ENCODE measurements around the gene CCSER2.

CCSER2 gene

GRCh38 chr10:84308021-84308420 is 20.4 kb upstream of the CCSER2 start:
- no peak overlapping the region for H3K27ac ChIP-seq (ENCODE audit: low read depth, low read length, poor library complexity, severe bottlenecking)
- H3K9ac ChIP-seq (ENCODE audit: low read length): no peak overlapping the region
- H3K4me1 ChIP-seq (ENCODE audit: insufficient read depth, low read length, severe bottlenecking): no peaks in the 10 kb centered on the region
- H3K79me2 ChIP-seq (ENCODE audit: insufficient read depth, low read length): no peaks in the 10 kb centered on the region
- H3K36me3 ChIP-seq (ENCODE audit: insufficient read depth, low read length): no peaks in the 10 kb centered on the region
- H4K20me1 ChIP-seq (ENCODE audit: insufficient read depth, low read length): no peaks in the 10 kb centered on the region
- no peaks in the 10 kb centered on the region for H3K9me2 ChIP-seq (ENCODE audit: low read depth, low read length)
- H3K4me3 ChIP-seq (ENCODE audit: low read depth, low read length, poor library complexity, severe bottlenecking): no peak overlapping the region
- no peaks in the 10 kb centered on the region for H3K9me3 ChIP-seq (ENCODE audit: low read length)
- no peaks in the 10 kb centered on the region for H3F3A ChIP-seq (ENCODE audit: insufficient read depth, low read length)
- H3K27me3 ChIP-seq (ENCODE audit: insufficient read depth, low read length): no peaks in the 10 kb centered on the region
- no peak overlapping the region for H3K4me2 ChIP-seq (ENCODE audit: low read length)
- no peak for TF ChIP-seq CTCF (IDR thresholded peaks at IDR 0.05; ENCODE audit: low read length)
- no peak for TF ChIP-seq EZH2 (IDR thresholded peaks at IDR 0.05; ENCODE audit: borderline replicate concordance, low read length)
- H2AFZ ChIP-seq (ENCODE audit: low read length): no peak overlapping the region

GRCh38 chr10:84308481-84309304 is 19.7 kb upstream of the CCSER2 start:
- no peak for TF ChIP-seq CTCF (IDR thresholded peaks at IDR 0.05; ENCODE audit: low read length)
- no peak for TF ChIP-seq EZH2 (IDR thresholded peaks at IDR 0.05; ENCODE audit: borderline replicate concordance, low read length)
- Histone ChIP-seq H3F3A (ENCODE audit: insufficient read depth, low read length) (no peaks in the 10 kb centered on the region), H3K9me3 (ENCODE audit: low read length) (no peaks in the 10 kb centered on the region), H3K9ac (ENCODE audit: low read length) (no peak overlapping the region), H2AFZ (ENCODE audit: low read length) (no peak overlapping the region), H3K4me3 (ENCODE audit: low read depth, low read length, poor library complexity, severe bottlenecking) (no peak overlapping the region), H3K79me2 (ENCODE audit: insufficient read depth, low read length) (no peaks in the 10 kb centered on the region), H3K4me2 (ENCODE audit: low read length) (no peak overlapping the region), H3K27ac (ENCODE audit: low read depth, low read length, poor library complexity, severe bottlenecking) (no peak overlapping the region), H4K20me1 (ENCODE audit: insufficient read depth, low read length) (no peaks in the 10 kb centered on the region), H3K4me1 (ENCODE audit: insufficient read depth, low read length, severe bottlenecking) (no peaks in the 10 kb centered on the region), H3K27me3 (ENCODE audit: insufficient read depth, low read length) (no peaks in the 10 kb centered on the region), H3K9me2 (ENCODE audit: low read depth, low read length) (no peaks in the 10 kb centered on the region), H3K36me3 (ENCODE audit: insufficient read depth, low read length) (no peaks in the 10 kb centered on the region)

GRCh38 chr10:84310470-84310869 is 17.9 kb upstream of the CCSER2 start:
- H3K4me1 ChIP-seq (ENCODE audit: insufficient read depth, low read length, severe bottlenecking): no peaks in the 10 kb centered on the region
- no peak overlapping the region for H2AFZ ChIP-seq (ENCODE audit: low read length)

More at GRCh38 chr10:84310470-84310869, 17.9 kb upstream of the CCSER2 start:
- Histone ChIP-seq H3K79me2 (ENCODE audit: insufficient read depth, low read length) (no peaks in the 10 kb centered on the region), H3F3A (ENCODE audit: insufficient read depth, low read length) (no peaks in the 10 kb centered on the region), H3K4me3 (ENCODE audit: low read depth, low read length, poor library complexity, severe bottlenecking) (no peak overlapping the region), H3K27ac (ENCODE audit: low read depth, low read length, poor library complexity, severe bottlenecking) (no peak overlapping the region), H4K20me1 (ENCODE audit: insufficient read depth, low read length) (no peaks in the 10 kb centered on the region), H3K4me2 (ENCODE audit: low read length) (no peak overlapping the region), H3K9ac (ENCODE audit: low read length) (no peak overlapping the region), H3K9me2 (ENCODE audit: low read depth, low read length) (no peaks in the 10 kb centered on the region), H3K27me3 (ENCODE audit: insufficient read depth, low read length) (no peaks in the 10 kb centered on the region), H3K9me3 (ENCODE audit: low read length) (no peaks in the 10 kb centered on the region), H3K36me3 (ENCODE audit: insufficient read depth, low read length) (no peaks in the 10 kb centered on the region)
- TF ChIP-seq CTCF (IDR thresholded peaks at IDR 0.05; ENCODE audit: low read length): no peak
- no peak for TF ChIP-seq EZH2 (IDR thresholded peaks at IDR 0.05; ENCODE audit: borderline replicate concordance, low read length)
